Glutamatergic neuron (in vitro differentiated cells): Measurements from ENCODE around the gene OR5T1. TPM values are rescaled to one million over a fixed set of nuclear protein-coding genes. Genes with fewer than 3 reads are reported as not detected.

Experiments
- DNase-seq: peaks from one replicate; pipeline ENCODE4 v3.0.0; 2022
- H3K27ac Mint-ChIP-seq: one replicate; pipeline ENCODE4 v1.8.0; 2020; ENCODE audit warnings: mild to moderate bottlenecking, mixed read lengths, inconsistent platforms; ENCODE audit not compliant: unreplicated experiment
- H3K27me3 Mint-ChIP-seq: one replicate; pipeline ENCODE4 v1.8.0; 2020; ENCODE audit warnings: mild to moderate bottlenecking, moderate library complexity, mixed read lengths, inconsistent platforms; ENCODE audit not compliant: unreplicated experiment
- H3K36me3 Mint-ChIP-seq: one replicate; pipeline ENCODE4 v1.8.0; 2020; ENCODE audit warnings: mild to moderate bottlenecking, mixed read lengths, inconsistent platforms; ENCODE audit not compliant: unreplicated experiment
- H3K4me1 Mint-ChIP-seq: one replicate; pipeline ENCODE4 v1.8.0; 2020; ENCODE audit warnings: mild to moderate bottlenecking, low read depth, mixed read lengths, inconsistent platforms; ENCODE audit not compliant: unreplicated experiment
- H3K4me3 Mint-ChIP-seq: one replicate; pipeline ENCODE4 v1.8.0; 2020; ENCODE audit warnings: mild to moderate bottlenecking, mixed read lengths, inconsistent platforms; ENCODE audit not compliant: unreplicated experiment
- H3K9me3 Mint-ChIP-seq: one replicate; pipeline ENCODE4 v1.8.0; 2020; ENCODE audit warnings: mild to moderate bottlenecking, moderate library complexity, mixed read lengths, inconsistent platforms; ENCODE audit not compliant: unreplicated experiment
- CTCF ChIP-seq: fragments of 200-600 bp; sonication (generic); IDR thresholded peaks from one replicate; pipeline ENCODE4 v1.5.0; 2021; ENCODE audit not compliant: partially characterized antibody, unreplicated experiment
- total RNA-seq: library from RNA; stranded (reverse); fragmentation: NEBNext Ultra II Directional; extraction: Animal tissue kit (Norgen Biotek cat#: 25700); gene quantifications from one replicate; pipeline ENCODE4 v1.2.1, GENCODE V29; 2021; ENCODE audit not compliant: unreplicated experiment

The OR5T1 gene
- total RNA-seq, 1 donor from 2014 or later = not detected

DNA sequence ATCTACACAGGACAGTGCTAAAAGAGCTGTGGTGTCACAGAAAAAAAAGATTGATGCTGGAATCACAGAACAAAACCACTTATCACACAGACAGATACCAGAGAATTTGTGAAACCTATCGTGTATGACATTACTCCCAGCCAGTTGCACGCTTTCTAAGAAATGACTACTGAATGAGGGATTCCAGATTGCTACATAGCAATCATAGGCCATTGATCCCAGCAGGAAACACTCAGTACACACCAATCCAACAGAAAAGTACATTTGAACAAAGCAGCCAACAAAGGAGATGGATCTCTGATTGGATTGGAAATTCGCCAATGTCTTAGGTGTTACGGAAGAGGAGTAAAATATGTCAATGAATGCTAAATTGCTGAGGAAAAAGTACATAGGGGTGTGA, 22.9 kb downstream of the OR5T1 start:
- DNase-seq = no peak
- no peak for TF ChIP-seq CTCF
- H3K36me3 Mint-ChIP-seq = no peaks in the 10 kb centered on the region
- H3K4me3 Mint-ChIP-seq = no peak overlapping the region
- no peaks in the 10 kb centered on the region for H3K4me1 Mint-ChIP-seq
- H3K27me3 Mint-ChIP-seq = no peaks in the 10 kb centered on the region
- H3K9me3 Mint-ChIP-seq = no peaks in the 10 kb centered on the region
- no peak overlapping the region for H3K27ac Mint-ChIP-seq

GRCh38 chr11:56307836-56308235, 33.9 kb downstream of the OR5T1 start:
- no peak overlapping the region for H3K27ac Mint-ChIP-seq
- H3K27me3 Mint-ChIP-seq = no peaks in the 10 kb centered on the region
- H3K4me1 Mint-ChIP-seq = no peaks in the 10 kb centered on the region
- peaks cover 2% of the 10 kb centered on the region for H3K9me3 Mint-ChIP-seq
- no peak for DNase-seq
- no peaks in the 10 kb centered on the region for H3K36me3 Mint-ChIP-seq
- TF ChIP-seq CTCF = no peak
- no peak overlapping the region for H3K4me3 Mint-ChIP-seq

DNA sequence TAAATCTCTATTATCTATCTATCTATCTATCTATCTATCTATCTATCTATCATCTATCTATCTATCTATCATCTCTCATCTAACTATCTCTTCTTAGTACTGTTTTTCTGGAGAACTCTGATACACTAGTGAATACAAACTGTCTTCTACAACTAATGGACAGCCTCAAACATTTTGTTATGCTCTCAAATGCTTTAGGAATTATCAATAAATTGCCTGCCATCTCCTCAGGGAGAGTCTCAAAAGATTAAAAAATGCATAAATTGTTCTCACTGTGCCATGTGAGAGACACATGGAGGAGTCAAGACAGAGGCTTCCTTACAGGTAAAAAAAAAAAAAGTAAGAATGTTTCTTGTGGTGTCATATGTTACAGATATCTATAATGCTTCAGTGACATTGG, 40.9 kb downstream of the OR5T1 start, which contains the start of gene OR8K3:
Gene OR8K3 (plus strand): TSS at position 301 of the 400 bp plus-strand sequence. CDS start 3,163 bp downstream, outside the sequence.
- no peak for DNase-seq
- no peak for TF ChIP-seq CTCF
- no peak within 1 kb of the TSS for H3K4me3 Mint-ChIP-seq
- no peaks in the 10 kb centered on the region for H3K9me3 Mint-ChIP-seq
- H3K4me1 Mint-ChIP-seq = no peaks in the 10 kb centered on the region
- H3K36me3 Mint-ChIP-seq = no peaks in the 10 kb centered on the region
- no peak within 1 kb of the TSS for H3K27ac Mint-ChIP-seq
- H3K27me3 Mint-ChIP-seq = no peaks in the 10 kb centered on the region

Other genes with a start within 250 kb of the OR5T1 start
- gene OR5AS1, start 246.5 kb upstream of the OR5T1 start, total RNA-seq = not detected
- not detected for gene OR8I2, start 180.8 kb upstream of the OR5T1 start, total RNA-seq
- not detected for gene OR8H2, start 170.5 kb upstream of the OR5T1 start, total RNA-seq
- gene OR8H3, start 151.8 kb upstream of the OR5T1 start, total RNA-seq = not detected
- gene OR8J3, start 134.0 kb upstream of the OR5T1 start, total RNA-seq = not detected
- gene OR8K5, start 113.8 kb upstream of the OR5T1 start, total RNA-seq = not detected
- gene OR5J2, start 97.5 kb upstream of the OR5T1 start, total RNA-seq = not detected
- gene OR5T2, start 39.9 kb upstream of the OR5T1 start, total RNA-seq = not detected
- gene OR5T3, start 21.9 kb upstream of the OR5T1 start, total RNA-seq = not detected
- gene OR8H1, start 18.1 kb downstream of the OR5T1 start, total RNA-seq = not detected
- not detected for gene OR8K3, start 41.0 kb downstream of the OR5T1 start, total RNA-seq
- not detected for gene OR8K1, start 71.9 kb downstream of the OR5T1 start, total RNA-seq
- not detected for gene OR8J1, start 80.1 kb downstream of the OR5T1 start, total RNA-seq
- not detected for gene OR8U1, start 101.5 kb downstream of the OR5T1 start, total RNA-seq
- not detected for gene OR5AL1, start 138.5 kb downstream of the OR5T1 start, total RNA-seq
- gene OR5M3, start 199.2 kb downstream of the OR5T1 start, total RNA-seq = not detected
- gene OR5M8, start 217.2 kb downstream of the OR5T1 start, total RNA-seq = not detected